Measurements from ENCODE around the gene CRIM1. TPM values are rescaled to one million over a fixed set of nuclear protein-coding genes. Genes with fewer than 3 reads are reported as not detected.

The CRIM1 gene
- total and polyA plus RNA-seq, 12 donors: 14.1 to 83.6 (median 54.8) TPM

DNA sequence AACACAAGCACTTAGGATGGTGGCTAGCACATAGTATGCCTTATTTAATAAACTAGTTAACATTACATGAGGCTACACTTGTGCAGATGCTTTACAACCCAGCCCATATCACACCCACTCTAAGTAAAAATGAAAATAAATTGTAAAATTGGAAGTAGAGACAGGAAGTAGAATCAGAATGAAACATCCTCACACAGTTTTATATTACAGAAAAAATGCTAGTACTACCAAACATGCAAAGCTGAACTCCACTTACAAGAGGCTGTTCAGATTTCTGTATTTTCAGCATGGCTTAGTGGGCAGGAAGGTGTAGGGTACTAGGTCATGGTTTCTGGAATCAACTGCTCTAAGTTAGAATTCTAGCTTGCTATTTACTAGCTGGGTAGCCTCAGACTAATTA, 18.2 kb upstream of the CRIM1 start:
- H3K27me3 ChIP-seq: peaks cover 0 to 14% (median 0%) of the 10 kb centered on the region in 7 donors
- H3K4me1 ChIP-seq: no peaks in the 10 kb centered on the region
- no peak overlapping the region for H3K4me3 ChIP-seq
- TF ChIP-seq, protein P1, sequence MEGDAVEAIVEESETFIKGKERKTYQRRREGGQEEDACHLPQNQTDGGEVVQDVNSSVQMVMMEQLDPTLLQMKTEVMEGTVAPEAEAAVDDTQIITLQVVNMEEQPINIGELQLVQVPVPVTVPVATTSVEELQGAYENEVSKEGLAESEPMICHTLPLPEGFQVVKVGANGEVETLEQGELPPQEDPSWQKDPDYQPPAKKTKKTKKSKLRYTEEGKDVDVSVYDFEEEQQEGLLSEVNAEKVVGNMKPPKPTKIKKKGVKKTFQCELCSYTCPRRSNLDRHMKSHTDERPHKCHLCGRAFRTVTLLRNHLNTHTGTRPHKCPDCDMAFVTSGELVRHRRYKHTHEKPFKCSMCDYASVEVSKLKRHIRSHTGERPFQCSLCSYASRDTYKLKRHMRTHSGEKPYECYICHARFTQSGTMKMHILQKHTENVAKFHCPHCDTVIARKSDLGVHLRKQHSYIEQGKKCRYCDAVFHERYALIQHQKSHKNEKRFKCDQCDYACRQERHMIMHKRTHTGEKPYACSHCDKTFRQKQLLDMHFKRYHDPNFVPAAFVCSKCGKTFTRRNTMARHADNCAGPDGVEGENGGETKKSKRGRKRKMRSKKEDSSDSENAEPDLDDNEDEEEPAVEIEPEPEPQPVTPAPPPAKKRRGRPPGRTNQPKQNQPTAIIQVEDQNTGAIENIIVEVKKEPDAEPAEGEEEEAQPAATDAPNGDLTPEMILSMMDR (IDR thresholded peaks at IDR 0.05): no peak
- DNase-seq (no peak), ATAC-seq (no peak)
- intact Hi-C loops (cut with DNase I): no loop called here
- no peak overlapping the region for H3K27ac ChIP-seq
- H3K9me3 ChIP-seq: no peaks in the 10 kb centered on the region
- H3K36me3 ChIP-seq: no peaks in the 10 kb centered on the region

DNA sequence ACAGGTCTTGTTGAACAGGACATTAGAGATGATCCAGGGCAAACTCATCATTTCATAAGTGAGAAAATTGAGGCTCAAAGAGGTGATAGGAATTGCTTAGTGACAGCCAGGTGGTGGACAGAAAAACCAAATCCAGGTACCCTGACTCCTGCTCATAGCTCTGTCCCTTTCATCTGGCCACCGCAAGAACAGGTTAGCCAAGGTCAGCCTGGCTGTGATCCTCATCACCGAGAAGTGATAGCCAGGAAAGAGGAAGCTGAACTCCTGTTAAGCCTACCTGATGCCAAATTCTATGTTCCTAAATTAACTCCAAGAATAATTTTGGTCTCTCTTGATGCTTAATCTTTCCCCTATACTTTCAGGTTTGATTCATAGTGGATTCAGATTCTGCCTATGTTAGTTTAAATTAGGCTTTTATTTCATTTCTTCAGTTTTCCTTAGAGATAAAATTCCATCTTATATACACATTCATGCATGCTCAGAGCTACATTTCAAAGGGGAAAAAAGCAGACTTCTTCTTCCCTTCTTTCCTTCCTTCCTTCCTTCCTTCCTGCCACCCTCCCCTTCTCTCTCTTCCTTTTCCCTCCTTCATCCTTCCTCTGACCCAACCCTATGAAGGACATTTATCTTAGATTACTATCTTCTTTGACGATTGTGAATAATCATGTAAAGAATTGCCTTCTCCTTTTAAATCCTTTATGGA, 17.3 kb upstream of the CRIM1 start:
- 16 to 20% methylated on average over 3 of the region's 3 CpGs for WGBS, 2 donors
- peaks cover 0 to 14% (median 0%) of the 10 kb centered on the region in 7 donors for H3K27me3 ChIP-seq
- TF ChIP-seq, protein P1 (IDR thresholded peaks at IDR 0.05): no peak
- intact Hi-C loops (cut with DNase I): no loop called here
- no peaks in the 10 kb centered on the region for H3K4me1 ChIP-seq
- no peaks in the 10 kb centered on the region for H3K36me3 ChIP-seq
- DNase-seq: no peak
- H3K4me3 ChIP-seq: no peak overlapping the region
- no peaks in the 10 kb centered on the region for H3K9me3 ChIP-seq
- no peak overlapping the region for H3K27ac ChIP-seq
- ATAC-seq: no peak

DNA sequence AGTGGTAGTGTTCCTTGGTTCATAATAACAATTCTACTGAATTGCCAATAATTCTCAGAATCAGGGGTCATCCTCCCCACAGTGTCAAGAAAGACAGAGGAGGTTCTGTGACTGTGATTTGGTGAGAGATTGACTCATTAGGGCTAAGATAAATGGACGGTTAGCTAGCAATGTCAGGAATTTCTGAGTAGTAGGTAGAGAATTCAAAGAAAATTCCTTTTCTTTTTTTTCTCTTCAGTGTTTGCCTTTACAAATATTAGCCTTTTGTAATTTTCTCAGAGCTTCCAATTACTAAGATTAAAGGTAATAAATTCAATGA, 16.8 kb upstream of the CRIM1 start:
- peaks cover 0 to 14% (median 0%) of the 10 kb centered on the region in 7 donors for H3K27me3 ChIP-seq
- H3K27ac ChIP-seq: no peak overlapping the region
- no peak overlapping the region for H3K4me3 ChIP-seq
- 29 to 49% methylated on average over 1 of the region's 1 CpG for WGBS, 2 donors
- intact Hi-C loops (cut with DNase I): no loop called here
- no peaks in the 10 kb centered on the region for H3K4me1 ChIP-seq
- H3K9me3 ChIP-seq: no peaks in the 10 kb centered on the region
- no peaks in the 10 kb centered on the region for H3K36me3 ChIP-seq
- TF ChIP-seq, protein P1 (IDR thresholded peaks at IDR 0.05): no peak
- no peak for DNase-seq
- ATAC-seq: no peak

DNA sequence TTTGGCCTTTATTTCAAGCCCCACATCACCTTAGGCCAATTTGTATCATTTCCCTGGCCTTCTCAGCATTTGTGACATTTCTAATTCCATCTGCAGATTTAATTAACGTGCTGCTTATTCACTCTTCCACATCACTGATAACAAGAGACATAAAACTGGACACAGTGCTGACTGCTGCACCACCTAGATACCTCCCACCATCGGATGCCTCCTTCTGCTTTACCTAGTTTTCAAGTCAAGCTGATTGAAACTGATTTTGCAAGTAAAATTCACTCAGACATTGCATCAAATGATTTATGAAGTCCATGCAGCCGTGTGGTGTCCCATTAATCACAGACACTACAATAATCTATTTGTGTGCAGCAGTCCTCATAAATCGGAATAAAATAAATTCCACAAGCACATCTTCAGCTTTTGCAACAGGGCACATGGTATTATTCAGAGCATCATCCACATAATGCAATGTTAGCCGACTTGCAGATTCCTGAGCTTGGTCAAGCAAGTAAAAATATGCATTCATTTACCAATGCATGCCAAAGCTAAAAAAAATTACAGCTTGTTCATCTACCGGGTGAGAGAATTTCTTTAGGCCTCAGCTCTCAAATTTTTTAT, 15.9 kb upstream of the CRIM1 start:
- H3K27me3 ChIP-seq: peaks cover 0 to 14% (median 0%) of the 10 kb centered on the region in 7 donors
- H3K27ac ChIP-seq: no peak overlapping the region
- no peaks in the 10 kb centered on the region for H3K4me1 ChIP-seq
- no peaks in the 10 kb centered on the region for H3K9me3 ChIP-seq
- TF ChIP-seq, protein P1 (IDR thresholded peaks at IDR 0.05): no peak
- ATAC-seq (no peak), DNase-seq (no peak)
- H3K36me3 ChIP-seq: no peaks in the 10 kb centered on the region
- intact Hi-C loops (cut with DNase I): no loop called here
- WGBS, 2 donors: 78% methylated on average over 6 of the region's 6 CpGs
- H3K4me3 ChIP-seq: no peak overlapping the region
